HG02678 (cell line): Measurements from ENCODE around the gene PCGF2.
"Not testable (repeated sequence)": the region's sequence is repeated elsewhere in the genome, so short reads cannot be mapped to it uniquely, and the experiment has no call there.

Experiments used
- ATAC-seq: cut with Tn5 transposase; IDR thresholded peaks from one replicate; pipeline ENCODE4 v1.9.1; 2021; ENCODE audit warnings: mild to moderate bottlenecking, moderate library complexity; ENCODE audit not compliant: unreplicated experiment

Gene PCGF2

GRCh38 chr17:38748149-38748891, at the start of gene PCGF2:
Gene PCGF2 (minus strand): TSS chr17:38748336. CDS start chr17:38740402, 7,934 bp downstream.
- ATAC-seq, result no peak

GRCh38 chr17:38797828-38798227, 49.7 kb upstream of the PCGF2 start:
- ATAC-seq, result no peak

GRCh38 chr17:38797158-38797490, 49.0 kb upstream of the PCGF2 start:
- no peak for ATAC-seq

- no peak for ATAC-seq
Measured at GRCh38 chr17:38796451-38797157, 48.5 kb upstream of the PCGF2 start.

- no peak for ATAC-seq
Measured at GRCh38 chr17:38794221-38794620, 46.1 kb upstream of the PCGF2 start.

GRCh38 chr17:38791162-38791561, 43.0 kb upstream of the PCGF2 start:
- ATAC-seq, result no peak

GRCh38 chr17:38790148-38790707, 42.1 kb upstream of the PCGF2 start:
- not testable (repeated sequence) for ATAC-seq

GRCh38 chr17:38789185-38789584, 41.0 kb upstream of the PCGF2 start:
- ATAC-seq, result no peak

GRCh38 chr17:38787999-38788398, 39.9 kb upstream of the PCGF2 start:
- not testable (repeated sequence) for ATAC-seq

GRCh38 chr17:38786372-38786771, 38.2 kb upstream of the PCGF2 start:
- ATAC-seq, result no peak

- no peak for ATAC-seq
Measured at GRCh38 chr17:38783227-38783626, 35.1 kb upstream of the PCGF2 start.

GRCh38 chr17:38779965-38780752, 32.0 kb upstream of the PCGF2 start:
- ATAC-seq, result no peak

GRCh38 chr17:38777641-38778250, 29.6 kb upstream of the PCGF2 start:
- no peak for ATAC-seq

GRCh38 chr17:38773258-38773657, 25.1 kb upstream of the PCGF2 start:
- ATAC-seq, result no peak

- no peak for ATAC-seq
Measured at GRCh38 chr17:38768417-38768816, 20.3 kb upstream of the PCGF2 start.

- ATAC-seq, result no peak
Measured at GRCh38 chr17:38766341-38766740, 18.2 kb upstream of the PCGF2 start.

- ATAC-seq, result no peak
Measured at GRCh38 chr17:38762231-38762630, 14.1 kb upstream of the PCGF2 start.

- no peak for ATAC-seq
Measured at GRCh38 chr17:38761612-38762011, 13.5 kb upstream of the PCGF2 start.

GRCh38 chr17:38753071-38753506, 5.0 kb upstream of the PCGF2 start:
- ATAC-seq, result no peak

GRCh38 chr17:38752308-38753070, 4.4 kb upstream of the PCGF2 start, which contains the start of gene PSMB3:
Gene PSMB3 (plus strand): TSS chr17:38752741. CDS start chr17:38752827, 86 bp downstream.
- peak; percentile 91 for ATAC-seq
